Stimulated activated CD8-positive, alpha-beta memory T cell treated with anti-CD3 and anti-CD28 coated beads, Interleukin-4, amount 100 ng/mL, for 48 hours (primary cell): ENCODE measurements around the gene ZDHHC12.

Experiments used
- DNase-seq: peaks from one replicate; pipeline ENCODE4 v3.0.0-alpha.2; 2020

The ZDHHC12 gene

DNA sequence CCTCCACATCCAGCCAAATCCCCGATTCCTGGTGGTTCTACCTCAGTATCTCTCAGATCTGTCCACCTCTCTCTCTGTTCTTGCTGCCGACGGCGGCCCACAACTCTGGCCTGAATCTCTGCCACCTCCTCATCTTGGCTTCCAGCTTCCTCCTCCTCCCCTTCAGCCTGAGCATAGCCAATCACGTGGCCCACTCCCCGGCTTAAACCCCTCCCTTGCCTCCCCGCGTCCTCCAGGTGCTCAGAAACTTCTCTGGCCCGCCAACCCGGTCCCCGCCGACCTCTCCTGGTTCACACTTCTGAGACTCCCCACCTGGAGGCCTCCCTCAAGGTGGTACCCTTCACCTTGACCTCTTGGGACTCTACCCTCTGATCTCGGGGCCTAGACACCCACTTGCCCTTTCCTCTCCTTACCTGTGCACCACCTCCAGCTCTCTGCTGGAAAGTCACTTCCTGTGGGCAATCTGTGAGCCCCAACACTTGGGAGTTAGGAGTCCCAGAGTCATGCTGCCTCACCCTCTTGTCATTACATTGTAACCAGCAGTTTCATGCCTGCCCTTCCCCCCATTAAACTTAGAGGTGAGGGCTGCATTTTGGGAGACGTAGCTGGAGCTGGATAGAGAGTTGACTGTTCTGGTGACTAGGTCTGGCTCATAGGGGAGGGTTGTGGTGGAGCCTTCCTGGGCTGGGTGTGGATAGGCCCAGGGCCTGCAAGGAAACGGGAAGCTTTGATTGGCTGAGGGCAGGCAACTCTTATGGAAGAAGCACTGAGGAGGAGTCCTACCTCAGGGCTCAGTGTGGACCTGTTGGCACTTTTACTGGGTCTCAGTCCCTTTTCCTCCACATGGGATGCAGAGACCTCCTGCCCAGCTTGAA, 39.4 kb downstream of the ZDHHC12 start:
- peak; percentile 85 for DNase-seq

DNA sequence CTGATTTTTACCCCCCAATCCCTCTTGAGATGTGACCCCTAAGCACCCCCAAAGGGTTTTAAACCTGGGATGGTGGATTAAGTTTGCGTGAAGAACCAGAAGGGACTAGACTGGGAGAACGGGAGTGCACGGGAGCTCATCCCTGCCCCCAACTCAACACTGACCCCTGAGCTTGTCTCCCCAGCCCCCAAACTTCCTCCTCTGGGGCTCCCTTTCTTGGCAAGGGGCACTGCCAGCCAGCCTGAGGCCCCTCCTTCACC, 39.9 kb downstream of the ZDHHC12 start:
- DNase-seq: no peak

DNA sequence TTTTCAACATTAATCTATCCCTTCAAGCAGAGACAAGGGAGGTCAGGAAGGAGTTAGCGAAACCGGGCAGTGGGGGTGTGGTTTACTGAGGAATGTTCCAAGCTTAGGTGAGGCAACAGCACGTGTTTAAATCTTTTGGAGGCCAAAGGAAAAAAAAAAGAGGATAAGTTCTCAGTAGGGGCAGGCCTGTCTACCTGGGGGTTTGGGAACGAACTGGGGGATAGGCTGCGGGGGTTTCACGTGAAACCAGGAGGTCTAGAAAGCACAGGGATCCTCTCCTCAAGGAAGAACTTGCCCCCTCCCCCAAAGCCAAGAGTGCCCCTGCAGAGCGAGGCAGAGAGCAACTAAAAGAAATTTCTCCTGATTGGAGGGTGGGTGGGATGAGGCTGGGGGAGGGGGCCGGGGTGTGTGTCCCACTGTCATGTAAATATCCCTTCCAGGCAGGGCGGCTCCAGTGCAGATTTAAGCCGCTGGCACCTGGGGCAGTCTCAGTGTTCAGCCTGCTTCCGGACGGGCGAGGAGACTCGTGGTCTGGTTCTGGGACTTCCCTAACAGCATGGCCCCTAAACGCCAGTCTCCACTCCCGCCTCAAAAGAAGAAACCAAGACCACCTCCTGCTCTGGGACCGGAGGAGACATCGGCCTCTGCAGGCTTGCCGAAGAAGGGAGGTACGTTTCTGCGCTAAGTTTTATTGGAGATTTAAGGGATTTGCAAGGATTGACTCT, 40.4 kb downstream of the ZDHHC12 start:
- peak; percentile 64 for DNase-seq

DNA sequence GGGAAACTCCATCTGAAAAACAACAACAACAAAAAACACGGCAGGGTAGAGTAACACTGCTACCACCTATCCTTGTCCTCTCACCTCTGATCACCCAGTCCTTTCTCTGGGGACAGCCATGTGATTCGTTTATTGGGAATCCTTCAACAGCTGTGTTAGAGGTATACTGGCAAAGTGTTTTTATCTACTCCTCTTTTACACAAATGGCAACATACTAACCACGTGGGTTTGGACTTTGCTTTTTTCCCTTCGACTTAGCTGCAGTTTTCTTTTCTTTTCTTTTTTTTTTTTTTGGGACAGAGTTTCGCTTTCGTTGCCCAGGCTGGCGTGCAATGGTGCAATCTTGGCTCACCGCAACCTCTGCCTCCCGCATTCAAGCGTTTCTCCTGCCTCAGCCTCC, 46.1 kb downstream of the ZDHHC12 start:
- DNase-seq: no peak

DNA sequence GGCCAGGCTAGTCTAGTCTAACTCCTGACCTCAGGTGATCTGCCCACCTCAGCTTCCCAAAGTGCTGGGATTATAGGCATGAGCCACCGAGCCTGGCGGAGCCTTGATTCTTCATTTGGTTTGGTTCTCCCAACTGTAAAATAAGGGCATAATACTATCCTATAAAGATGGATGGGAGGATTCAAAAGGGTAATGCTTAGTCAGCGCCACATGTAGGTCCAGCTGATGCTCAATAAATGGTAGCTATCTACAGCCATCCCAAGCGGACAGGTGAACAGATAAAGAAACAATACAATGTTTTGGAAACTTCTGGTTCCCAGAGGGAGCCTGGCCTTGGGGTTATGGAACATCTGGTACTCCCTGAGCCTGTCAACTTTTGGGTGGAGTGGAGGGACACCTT, 48.5 kb downstream of the ZDHHC12 start:
- no peak for DNase-seq
